Endometrial microvascular endothelial cells (primary cell): ENCODE measurements around the gene PCNX4. TPM values are rescaled to one million over a fixed set of nuclear protein-coding genes. Genes with fewer than 3 reads are reported as not detected.
"Not testable (repeated sequence)": the region's sequence is repeated elsewhere in the genome, so short reads cannot be mapped to it uniquely, and the experiment has no call there.

ENCODE experiments used
- in situ Hi-C: cut with HindIII; loops from 2 replicates; pipeline ENCODE4 v1.10.0; 2017; ENCODE audit warnings: low sequenced_read_pairs, low pct_unique_long_range_greater_than_20kb; ENCODE audit errors: inconsistent ontology term
- total RNA-seq: library from RNA; depleted of rRNA; stranded (reverse); fragments of >200 nt; gene quantifications from one replicate; pipeline ENCODE4 v1.2.3, GENCODE V29; 2015; ENCODE audit errors: inconsistent ontology term

The PCNX4 gene
- total RNA-seq, result 57.3 TPM

DNA sequence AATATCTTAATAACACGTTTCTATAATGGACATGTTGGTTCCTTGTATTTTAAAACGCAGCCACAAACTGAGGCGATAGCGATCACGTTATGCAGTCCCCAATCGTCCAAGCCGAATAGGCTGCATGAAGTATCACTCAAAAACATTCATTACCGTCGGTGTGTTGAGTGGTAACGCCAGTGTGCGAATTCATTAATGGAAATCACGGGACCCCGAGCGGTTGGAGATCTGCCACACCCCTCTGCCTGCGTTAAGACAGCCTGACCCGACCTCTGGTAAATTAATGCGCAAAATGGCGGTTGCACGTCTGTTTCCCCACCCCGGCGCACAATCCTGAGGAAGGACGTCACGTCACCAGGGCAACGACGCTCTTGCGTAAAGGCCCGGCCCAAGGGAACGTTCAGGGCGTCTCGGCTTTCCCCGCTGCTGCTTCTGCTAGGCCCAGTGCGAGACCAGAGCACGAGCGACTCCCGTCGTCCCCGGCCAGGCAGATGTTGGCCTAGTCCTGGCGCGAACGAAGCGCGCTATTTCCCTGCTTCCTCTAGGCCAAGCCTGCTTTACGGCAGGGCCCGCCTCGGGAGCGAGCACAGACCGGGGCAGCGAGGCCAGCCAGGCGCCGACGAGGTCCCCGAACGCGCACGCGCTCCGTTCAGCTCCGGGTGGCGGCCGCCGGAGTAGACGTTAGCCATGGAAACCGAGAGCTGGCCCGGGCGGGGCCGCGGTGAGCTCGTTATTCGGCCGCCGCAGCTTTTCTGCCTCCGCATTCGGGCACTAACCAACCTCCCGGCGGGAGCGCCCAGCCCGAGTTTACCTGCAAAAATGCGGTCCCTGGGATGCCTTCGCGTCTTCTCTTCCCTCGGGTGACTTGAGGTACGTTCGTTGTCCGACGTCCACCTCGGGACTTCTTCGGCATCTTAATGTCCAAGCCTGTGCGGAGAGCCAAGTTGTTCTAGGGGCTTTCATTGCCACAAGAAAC is at the start of gene PCNX4:
Gene PCNX4 (plus strand): TSS at position 374 of the 976 bp plus-strand sequence. CDS start 15,716 bp downstream, outside the sequence.
- in situ Hi-C loops, result no loop called here

DNA sequence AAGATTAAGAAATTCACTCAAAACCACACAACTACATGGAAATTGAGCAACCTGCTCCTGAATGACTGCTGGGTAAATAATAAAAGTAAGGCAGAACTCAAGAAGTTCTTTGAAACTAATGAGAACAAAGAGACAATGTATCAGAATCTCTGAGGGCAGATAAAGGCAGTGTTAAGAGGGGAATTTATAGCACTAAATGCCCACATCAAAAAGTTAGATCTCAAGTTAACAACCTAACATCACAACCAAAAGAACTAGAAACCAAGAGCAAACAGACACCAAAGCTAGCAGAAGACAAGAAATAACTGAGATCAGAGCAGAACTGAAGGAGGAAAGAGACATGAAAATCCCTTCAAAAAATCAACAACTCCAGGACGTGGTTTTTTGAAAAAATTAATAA is 43.7 kb upstream of the PCNX4 start:
- in situ Hi-C loops, result not testable (repeated sequence)

DNA sequence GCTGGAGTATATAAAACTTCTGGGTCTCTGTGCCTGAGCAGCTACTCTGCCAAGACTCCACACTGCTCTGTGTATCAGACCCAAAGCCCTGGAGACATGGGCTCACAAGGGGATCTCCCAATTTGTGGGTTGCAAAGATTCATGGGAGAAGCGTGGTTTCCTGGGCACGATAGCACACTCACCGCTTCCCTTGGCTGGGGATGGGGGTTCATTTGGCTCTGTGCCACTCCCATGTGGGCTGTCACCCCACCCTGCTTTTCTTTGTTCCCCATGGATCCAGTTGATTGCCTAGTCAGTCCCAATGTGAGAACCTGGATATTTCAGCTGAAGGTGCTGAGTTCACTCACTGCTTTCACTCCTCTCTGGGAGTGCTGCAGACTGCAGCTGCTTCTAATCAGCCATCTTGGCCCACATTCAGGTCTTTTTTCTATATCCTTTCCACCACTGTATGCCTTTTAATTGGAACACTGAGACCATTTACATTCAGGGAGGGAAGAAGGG is 40.0 kb upstream of the PCNX4 start:
- in situ Hi-C loops, result no loop called here

DNA sequence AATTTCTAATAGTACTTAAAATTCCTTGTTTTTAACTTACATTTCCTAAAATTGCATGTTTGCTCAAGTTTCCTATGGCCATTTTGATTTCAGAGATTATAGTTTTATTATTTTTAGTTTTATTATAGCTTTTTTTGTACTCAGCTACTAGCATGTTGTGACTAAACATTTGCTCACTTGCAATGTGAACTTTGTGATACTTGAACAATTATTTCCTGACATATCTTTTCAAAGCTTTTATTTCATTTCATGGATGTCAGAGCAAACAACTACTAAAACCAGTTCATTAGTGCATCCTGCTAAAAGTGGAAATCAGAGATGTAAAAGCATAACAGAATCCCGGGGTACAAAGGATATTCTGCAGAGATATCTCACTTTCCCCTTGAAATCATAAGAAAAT is 33.6 kb upstream of the PCNX4 start:
- in situ Hi-C loops, result no loop called here

DNA sequence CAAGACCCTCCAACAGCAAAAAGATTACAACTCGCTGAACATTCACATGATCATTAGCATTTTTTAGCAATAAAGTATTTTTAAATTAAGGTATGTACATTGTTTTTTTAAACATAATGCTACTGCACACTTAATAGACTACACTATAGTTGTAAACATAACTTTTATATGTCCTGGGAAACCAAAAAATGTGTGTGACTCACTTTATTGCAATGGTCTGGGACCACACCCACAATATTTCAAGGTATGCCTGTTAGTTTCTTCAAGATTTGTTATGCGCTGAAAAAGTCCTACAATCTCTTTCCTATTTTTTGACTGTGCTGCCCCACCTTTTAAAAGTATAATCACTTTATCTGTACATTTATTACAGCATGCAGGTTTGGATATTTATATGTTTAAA is 30.4 kb upstream of the PCNX4 start:
- in situ Hi-C loops, result no loop called here

DNA sequence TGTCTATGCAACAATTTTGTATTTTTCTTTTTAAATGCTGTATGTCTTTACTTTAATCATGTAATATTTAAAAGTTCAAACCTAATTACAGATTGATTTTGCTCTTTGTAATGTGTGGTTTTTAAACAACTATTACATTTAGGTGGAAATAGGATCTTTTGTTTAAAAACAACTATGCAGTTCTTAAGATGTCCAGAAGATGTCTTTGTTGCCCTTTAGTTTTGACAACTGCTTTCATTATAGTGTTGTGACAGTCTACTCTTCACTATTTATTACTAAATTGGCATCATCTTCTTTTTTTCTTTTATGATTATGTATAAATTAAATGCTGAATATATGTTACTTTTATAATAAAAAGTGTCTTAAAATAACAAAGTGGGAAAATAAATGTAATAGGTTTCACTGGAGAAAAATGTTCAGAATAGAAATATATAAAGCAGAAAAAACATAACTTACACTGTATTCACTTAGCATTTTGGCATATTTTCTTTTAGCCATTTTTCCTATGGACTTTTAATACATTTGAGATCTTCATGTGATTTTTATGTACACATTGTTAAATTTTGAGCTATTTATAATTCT is 27.1 kb upstream of the PCNX4 start:
- in situ Hi-C loops, result no loop called here

DNA sequence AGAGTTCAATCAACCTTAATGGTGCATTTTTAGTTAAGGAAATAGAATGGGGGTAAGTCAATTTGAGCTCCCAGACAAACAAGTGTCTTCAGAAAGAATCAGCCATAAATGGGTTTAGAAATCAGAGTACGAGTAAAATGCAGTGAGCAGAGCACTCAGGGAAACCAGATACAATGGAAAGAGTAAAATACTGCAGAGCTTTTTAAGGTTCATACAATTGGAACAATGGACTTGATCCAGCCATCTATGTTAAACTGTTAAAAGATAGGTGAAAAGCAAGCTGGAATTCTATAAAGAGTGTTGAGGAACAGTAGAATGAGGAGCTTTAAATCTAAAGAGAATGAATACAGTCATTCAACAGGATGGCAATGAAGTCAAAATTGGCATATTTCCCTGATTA is 23.8 kb upstream of the PCNX4 start:
- in situ Hi-C loops, result no loop called here

DNA sequence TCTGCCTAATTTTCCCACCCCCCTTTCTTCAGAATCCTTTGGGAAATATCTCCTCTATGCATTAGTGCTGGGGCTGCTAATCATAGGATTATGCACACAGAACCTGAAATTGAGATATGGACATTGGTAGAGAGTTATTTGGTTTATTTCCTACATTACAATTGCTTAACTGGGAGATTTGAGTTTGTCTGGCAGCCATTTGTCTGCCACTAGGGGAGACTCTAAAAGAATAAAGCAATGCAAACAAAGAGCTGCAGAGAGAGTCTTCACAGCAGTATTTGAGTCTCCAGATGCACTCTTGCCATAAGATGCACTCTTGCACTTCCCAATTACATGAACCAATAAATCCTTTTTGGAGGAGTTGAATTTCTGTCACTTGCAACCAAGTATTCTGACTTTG is 12.0 kb upstream of the PCNX4 start:
- in situ Hi-C loops, result no loop called here

DNA sequence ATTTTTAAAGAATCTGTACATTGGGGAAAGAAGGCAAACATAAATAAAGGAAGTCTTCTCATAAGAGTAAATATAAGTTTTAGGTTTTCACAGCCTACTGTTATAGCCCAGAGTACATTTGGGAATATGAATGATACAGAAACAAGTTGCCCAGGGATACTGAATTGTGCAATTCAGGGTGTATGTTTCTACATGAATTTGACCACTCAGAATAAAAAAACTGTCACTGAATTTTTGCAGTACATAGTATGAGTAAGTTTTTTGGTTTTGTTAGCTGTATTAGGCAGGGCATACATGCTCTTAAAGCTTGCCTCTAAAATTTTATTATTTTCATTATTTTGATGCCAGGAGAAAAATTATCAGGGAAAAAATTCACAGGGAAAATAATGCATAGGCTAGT is 6.6 kb upstream of the PCNX4 start:
- in situ Hi-C loops, result no loop called here

DNA sequence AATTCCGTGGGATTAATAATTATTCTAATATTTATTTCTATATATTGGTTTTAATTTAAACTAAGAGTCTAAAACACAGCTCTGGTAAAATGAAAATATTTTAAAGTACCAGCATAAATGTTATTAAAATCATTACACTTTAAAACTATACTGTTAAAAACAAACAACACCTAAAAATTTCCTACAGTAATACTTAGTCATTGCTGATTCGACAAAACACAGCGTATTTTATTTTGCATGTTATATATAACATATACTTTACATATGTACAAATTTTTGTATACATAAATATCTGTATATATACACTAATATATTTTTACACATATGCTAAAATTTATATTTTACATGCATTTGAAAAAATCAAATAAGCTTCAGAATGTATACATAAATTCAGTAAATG is 6.0 kb upstream of the PCNX4 start:
- in situ Hi-C loops, result no loop called here

DNA sequence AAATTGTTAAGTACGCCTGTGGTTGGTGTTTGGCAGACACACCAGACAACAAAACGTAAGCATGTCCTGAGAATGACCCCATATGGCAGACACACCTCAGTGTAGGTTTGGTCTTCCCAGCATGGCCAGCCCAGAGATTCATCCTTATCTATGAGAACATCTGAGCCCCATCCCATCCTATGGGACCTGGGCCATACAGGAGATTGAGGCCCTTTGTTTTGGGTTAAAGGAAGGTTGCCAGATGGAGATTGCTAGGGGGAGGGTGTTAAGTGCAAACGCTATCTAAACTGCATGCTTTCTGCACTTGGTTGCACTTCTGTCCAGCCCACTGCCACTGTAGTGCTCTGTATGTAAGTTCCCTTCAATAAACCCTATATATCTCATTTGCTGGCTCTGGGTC is 4.1 kb upstream of the PCNX4 start:
- in situ Hi-C loops, result no loop called here

DNA sequence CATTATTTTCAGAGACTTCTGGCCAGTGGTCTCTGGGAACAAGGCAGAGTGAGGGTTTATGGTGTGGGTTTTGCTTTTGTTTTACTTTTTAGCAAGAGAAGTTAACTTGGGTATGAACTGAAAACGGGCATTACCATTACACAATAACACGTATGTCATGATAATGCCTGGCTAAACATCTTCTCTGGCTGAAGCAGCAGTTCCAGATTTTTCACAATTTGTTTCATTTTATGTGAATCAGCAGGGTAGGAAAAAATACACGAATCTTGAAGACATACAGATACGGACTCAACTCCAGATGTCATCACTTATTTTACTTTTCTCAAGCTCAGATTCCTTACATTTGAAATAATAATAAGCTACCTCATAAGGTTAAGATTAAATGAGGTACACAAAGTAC is 2.5 kb upstream of the PCNX4 start:
- in situ Hi-C loops, result no loop called here

DNA sequence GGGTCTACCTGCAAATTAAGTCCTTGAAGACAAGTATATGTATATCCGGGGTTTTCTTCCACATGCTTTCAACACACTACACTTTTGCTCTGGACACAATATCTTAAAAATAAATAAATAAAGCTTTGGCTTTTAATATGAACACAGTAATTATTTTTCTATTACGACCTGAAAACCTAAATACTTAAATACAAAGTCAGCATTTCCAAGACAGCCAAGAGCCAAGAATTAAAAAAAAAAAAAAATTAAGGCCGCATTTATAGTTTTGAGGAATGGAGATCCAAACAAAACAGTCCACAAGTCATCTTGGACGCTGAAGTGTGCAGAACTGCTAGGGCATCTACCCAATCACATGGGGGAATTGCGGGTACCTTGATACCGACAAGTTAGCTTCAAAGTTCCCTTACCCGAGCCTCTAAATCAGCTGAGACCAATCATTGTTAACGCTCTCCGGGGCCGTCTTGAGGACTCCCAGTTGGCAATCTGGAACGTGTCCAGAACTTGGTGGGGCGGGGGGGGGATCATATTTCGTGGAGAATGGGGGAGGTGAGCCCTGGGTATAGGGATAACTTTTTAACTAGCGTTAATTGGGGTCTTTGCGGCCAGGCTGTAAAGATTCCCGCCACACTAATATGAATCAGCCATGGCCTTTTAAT is 731 bp upstream of the PCNX4 start:
- in situ Hi-C loops, result no loop called here

DNA sequence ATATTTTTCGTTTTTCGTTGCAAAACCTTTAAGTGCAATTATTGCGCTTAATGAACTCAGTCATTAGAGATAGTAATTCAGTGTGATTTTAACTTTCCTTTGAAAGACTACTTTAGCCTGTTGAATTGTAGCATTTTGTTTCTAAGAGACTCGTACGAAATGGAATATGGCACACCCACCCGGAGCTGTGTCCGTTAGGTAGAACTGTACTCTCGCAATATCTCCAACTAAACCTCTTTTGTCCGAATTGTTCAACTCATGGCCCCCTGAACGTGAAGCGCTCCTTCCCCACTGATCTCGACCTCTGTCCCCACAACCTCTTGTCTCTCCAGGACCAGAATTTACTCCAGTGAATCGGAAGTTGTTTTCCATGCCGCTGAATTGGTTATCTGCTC is 800 bp downstream of the PCNX4 start:
- in situ Hi-C loops, result no loop called here

DNA sequence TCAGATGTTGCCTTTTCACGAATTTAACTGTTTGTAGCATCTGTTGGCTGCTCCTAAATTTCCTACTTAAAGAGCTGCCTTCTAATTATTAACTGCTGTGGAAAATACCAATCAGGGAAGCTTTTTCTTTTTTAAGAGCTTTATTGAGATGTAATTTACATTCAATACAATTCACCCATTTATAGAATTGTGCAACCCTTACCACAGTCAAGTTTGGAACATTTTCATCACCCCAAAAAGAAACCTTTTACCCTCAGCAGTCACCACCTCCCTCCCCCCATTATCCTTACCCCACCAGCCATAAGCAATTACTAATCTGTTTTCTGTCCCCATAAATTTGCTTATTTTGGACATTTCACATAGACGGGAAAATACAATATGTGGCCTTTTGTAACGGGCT is 1.4 kb downstream of the PCNX4 start:
- in situ Hi-C loops, result no loop called here

DNA sequence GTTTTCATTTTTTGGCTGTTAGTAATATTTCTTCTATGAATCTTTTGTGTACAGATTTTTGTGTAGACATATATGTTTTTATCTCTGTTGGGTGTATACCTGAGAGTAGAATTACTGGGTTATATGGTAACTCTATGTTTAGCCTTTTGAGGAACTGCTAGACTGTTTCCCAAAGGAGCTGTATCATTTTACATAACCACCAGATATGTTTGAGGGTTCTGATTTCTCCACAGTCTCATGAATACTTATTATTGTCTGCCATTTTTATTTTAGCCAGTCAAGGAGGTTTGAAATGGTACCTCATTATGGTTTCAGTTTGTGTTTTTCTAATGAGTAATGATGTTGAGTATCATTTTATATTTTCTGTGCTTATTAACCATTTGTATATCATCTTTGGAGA is 1.9 kb downstream of the PCNX4 start:
- in situ Hi-C loops, result no loop called here

DNA sequence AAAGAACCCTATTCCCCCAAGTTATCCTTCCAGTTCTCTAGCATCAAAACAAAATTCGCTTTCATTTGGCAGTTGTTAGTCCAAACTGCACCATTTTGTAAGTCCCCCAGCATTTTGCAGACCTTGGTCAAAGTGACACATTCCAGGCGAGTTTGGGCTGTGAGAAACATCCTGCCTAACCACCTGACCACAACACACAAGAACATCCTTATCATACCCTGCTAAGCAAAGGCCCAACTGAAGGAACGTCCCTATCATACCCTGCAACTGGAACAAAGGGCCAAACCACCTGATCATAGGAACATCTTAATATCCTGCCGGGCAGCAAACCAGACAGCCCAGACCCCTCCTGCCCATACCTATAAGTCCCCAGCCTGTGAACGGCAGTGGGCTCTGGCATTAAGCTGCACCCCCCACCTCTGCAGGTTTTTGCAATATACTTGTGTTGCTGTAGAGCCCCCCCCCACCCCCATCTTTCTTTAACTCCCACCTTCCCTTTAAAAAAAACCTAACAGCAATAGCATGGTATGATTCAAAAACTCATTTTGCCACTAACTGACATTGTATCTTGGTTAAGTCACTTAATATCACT is 2.7 kb downstream of the PCNX4 start:
- in situ Hi-C loops, result no loop called here

DNA sequence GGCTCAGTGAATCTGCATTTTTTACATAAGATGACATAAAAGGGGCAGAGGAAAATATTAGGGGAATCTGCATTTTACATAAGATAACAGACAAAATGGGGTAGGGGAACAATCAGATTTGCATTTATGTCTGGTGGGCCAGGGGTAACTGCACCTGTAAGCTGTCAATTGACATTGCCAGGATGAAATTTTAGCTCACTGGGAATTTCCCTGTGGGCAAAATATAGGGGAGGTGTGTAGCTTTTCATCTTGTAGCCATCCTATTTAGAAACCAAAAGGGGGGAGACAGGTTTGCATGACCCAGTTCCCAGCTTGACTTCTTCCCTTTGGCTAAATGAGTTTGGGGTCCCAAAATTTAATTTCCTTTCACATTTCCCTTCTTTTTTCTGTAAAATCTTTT is 3.5 kb downstream of the PCNX4 start:
- in situ Hi-C loops, result no loop called here

DNA sequence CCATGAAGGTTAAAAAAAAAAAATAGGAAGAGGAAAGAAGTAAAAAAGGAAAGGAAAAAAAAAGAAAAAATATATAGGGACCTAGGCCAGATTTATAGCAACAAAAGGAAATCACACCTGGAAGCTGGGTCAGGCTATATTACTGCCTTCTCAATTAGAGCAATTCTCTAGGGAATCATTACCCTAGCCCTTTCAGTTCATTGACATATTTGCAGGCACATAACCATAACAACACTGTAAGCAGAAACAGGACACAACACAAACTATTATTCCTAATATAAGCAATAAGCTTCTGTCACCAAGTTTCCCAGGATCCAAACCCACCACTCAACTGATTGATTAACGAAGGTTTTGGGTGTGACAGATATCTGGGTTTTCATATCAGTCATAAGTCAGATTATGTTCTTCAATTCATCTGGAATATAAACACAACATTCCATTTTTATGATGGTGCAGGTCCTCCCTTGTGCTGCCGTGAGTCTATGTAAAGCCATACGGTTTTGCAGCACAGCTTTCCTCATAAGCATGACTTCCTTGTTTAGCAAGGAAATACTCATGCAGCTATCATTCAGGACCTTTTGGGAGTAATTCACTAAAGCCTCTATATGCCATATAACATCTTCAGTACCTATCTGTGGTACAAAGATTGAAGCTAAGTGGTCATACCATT is 4.2 kb downstream of the PCNX4 start:
- in situ Hi-C loops, result no loop called here
